Keratinocyte (primary cell): ENCODE data around the gene ATP11A.

Experiments used
- EZH2 ChIP-seq: IDR thresholded peaks from one replicate; pipeline ENCODE4 v1.6.1; 2012; ENCODE audit warnings: inconsistent platforms, mild to moderate bottlenecking, low read length, moderate library complexity
- TF ChIP-seq, protein P1 (sequence below), 3 experiments: IDR thresholded peaks in 1 of 3; conservative IDR thresholded peaks in 1 of 3; optimal IDR thresholded peaks in 1 of 3; 2 replicates in 2 of 3; 3 replicates in 1 of 3; pipeline versions ENCODE3 to v1.5.1; 2011; ENCODE audit warnings: low read length in 3 of 3, mild to moderate bottlenecking in 3 of 3, moderate library complexity in 2 of 3, control low read depth in 1 of 3, inconsistent platforms in 1 of 3; ENCODE audit not compliant: insufficient read depth in 2 of 3; ENCODE audit errors: extremely low read depth in 1 of 3

DNA sequence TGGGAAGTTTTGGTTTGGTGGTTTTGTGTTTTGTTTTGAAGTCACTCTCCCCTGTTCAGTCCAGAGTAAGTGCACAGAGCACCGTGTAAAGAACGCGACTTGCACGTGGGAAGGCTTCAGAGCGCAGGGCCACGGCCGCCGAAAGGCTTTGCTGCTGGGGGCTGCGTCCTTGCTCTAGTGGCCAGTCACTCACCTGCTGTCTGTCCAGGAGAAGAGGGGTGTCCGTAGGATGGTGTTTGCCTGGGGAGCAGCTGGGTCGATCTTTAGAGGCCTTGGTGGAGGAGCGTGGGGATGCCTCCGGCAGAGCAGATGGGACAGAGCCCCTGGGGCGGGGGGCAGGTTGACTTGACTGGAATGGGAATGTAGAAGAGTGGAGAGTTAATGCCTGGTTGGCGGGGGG, 162.6 kb downstream of the ATP11A start:
- TF ChIP-seq, protein P1, sequence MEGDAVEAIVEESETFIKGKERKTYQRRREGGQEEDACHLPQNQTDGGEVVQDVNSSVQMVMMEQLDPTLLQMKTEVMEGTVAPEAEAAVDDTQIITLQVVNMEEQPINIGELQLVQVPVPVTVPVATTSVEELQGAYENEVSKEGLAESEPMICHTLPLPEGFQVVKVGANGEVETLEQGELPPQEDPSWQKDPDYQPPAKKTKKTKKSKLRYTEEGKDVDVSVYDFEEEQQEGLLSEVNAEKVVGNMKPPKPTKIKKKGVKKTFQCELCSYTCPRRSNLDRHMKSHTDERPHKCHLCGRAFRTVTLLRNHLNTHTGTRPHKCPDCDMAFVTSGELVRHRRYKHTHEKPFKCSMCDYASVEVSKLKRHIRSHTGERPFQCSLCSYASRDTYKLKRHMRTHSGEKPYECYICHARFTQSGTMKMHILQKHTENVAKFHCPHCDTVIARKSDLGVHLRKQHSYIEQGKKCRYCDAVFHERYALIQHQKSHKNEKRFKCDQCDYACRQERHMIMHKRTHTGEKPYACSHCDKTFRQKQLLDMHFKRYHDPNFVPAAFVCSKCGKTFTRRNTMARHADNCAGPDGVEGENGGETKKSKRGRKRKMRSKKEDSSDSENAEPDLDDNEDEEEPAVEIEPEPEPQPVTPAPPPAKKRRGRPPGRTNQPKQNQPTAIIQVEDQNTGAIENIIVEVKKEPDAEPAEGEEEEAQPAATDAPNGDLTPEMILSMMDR (optimal IDR thresholded peaks at IDR 0.05 in 1 of 3, IDR thresholded peaks at IDR 0.05 in 1 of 3, conservative IDR thresholded peaks at IDR 0.05 in 1 of 3; ENCODE audit: extremely low read depth in 1 of 3, insufficient read depth in 2 of 3, low read length in 3 of 3): no peak
- no peak for TF ChIP-seq EZH2
